Fibroblast of pulmonary artery (primary cell): ENCODE results near the gene LRRC4C.

Experiments
- DNase-seq: peaks from one replicate; pipeline ENCODE4 v3.0.0-alpha.2; 2010; ENCODE audit warnings: low read depth
- H3K4me3 ChIP-seq: replicated peaks from 2 replicates; pipeline ENCODE4 v1.5.1; 2011; ENCODE audit warnings: low read depth, mild to moderate bottlenecking, control low read depth, low read length, moderate library complexity
- TF ChIP-seq, protein P1 (sequence below): IDR thresholded peaks from 2 replicates; pipeline ENCODE4 v1.5.1; 2011; ENCODE audit warnings: mild to moderate bottlenecking, control low read depth, low read length, inconsistent platforms; ENCODE audit errors: missing control alignments

Gene LRRC4C

DNA sequence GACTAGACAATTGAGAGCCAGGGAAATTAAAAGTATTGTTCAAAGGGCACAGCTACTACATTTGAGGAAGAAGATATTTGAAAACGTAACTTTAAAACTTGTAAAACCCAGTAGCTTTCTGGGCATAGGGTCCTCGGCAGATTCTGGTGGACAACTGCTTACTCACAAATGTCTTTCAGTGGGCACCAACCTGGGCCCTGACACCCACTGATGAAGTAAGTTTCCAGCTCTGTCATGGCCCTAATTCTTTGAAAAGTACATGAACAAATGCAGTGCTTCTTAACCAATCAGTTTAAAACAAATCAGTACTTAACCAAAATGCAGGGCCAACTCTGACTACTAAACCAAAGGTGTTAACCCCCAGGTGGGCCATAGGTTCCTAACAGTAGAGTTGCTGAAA lies 1170.1 kb downstream of the LRRC4C start:
- no peak overlapping the region for H3K4me3 ChIP-seq
- TF ChIP-seq, protein P1, sequence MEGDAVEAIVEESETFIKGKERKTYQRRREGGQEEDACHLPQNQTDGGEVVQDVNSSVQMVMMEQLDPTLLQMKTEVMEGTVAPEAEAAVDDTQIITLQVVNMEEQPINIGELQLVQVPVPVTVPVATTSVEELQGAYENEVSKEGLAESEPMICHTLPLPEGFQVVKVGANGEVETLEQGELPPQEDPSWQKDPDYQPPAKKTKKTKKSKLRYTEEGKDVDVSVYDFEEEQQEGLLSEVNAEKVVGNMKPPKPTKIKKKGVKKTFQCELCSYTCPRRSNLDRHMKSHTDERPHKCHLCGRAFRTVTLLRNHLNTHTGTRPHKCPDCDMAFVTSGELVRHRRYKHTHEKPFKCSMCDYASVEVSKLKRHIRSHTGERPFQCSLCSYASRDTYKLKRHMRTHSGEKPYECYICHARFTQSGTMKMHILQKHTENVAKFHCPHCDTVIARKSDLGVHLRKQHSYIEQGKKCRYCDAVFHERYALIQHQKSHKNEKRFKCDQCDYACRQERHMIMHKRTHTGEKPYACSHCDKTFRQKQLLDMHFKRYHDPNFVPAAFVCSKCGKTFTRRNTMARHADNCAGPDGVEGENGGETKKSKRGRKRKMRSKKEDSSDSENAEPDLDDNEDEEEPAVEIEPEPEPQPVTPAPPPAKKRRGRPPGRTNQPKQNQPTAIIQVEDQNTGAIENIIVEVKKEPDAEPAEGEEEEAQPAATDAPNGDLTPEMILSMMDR: no peak
- DNase-seq: no peak

DNA sequence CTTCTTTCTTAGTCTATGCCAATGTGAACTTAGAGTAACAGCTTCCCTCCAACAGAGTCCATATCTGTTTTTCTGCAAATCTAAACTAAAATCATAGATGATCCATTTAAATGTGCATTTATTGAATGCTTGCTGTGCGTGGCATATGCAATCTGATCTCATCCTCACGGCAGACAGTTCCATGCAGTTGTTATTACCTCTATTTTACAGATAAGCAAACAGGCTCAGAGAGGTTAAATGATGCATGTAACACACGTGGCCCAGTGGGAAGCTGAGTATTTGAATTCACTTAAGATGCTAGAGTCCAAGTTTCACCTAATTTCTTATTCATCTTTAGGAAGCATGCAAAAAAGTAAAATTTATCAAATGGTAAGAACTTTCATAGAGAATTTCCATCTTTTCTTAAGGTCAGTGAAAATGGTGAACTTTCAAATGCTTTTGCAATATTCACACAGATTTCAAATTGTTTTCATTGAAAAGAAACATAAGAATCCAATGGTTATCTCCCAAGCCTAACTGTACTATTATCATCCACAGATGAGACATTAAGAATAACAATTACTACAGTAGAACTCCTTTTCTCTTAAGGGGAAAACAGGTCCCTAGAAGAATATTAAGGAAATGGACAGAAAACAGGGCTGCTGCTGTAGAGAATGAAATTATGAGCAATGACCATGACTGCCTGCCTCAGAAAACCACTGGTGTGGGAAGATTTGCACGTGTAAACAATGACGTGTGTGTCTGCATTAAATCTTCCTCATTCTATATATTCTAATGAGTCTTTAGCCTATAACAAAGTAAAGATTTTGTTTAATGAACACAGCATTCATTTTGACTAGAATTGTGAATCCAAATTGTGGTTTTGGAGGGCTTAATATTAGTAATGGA lies 1171.3 kb downstream of the LRRC4C start:
- DNase-seq: no peak
- H3K4me3 ChIP-seq: no peak overlapping the region
- TF ChIP-seq, protein P1: no peak

DNA sequence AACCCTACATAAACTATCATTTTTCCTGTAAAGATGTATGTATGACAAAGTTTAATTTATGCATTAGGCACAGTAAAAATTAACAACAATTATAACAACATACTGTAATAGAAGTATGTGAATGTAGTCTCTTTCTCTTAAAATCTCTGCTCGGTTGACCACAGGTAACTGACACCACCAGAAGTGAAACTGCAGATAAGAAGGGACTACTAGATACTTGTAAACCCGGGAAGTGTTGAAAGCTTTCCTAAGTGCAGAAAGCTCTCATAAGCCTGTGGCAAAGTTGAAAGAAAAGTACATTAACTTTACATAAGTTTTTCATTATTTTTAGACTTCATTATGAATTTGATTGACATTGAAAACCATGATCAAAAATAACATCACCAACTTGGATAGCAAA lies 1173.3 kb downstream of the LRRC4C start:
- H3K4me3 ChIP-seq: no peak overlapping the region
- DNase-seq: no peak
- TF ChIP-seq, protein P1: no peak

DNA sequence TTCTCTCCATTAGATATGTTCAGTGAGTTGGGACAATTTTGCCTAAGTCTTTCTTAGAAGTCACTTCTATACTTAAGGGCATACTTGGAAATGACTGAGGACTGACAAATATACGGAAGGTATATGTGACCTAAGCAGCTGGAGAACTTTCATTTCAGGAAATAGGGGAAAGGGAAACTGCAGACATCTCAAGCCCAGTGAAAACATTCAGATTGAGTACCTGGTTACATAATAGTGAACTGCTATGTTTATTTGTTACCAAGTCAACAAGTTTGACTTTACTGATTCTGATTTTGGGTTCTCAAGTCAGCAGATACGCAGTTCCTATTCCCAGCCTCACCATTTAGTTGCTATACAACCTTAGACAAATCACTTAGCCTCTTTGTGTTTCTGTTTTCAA lies 1173.9 kb downstream of the LRRC4C start:
- no peak overlapping the region for H3K4me3 ChIP-seq
- no peak for DNase-seq
- TF ChIP-seq, protein P1: no peak

DNA sequence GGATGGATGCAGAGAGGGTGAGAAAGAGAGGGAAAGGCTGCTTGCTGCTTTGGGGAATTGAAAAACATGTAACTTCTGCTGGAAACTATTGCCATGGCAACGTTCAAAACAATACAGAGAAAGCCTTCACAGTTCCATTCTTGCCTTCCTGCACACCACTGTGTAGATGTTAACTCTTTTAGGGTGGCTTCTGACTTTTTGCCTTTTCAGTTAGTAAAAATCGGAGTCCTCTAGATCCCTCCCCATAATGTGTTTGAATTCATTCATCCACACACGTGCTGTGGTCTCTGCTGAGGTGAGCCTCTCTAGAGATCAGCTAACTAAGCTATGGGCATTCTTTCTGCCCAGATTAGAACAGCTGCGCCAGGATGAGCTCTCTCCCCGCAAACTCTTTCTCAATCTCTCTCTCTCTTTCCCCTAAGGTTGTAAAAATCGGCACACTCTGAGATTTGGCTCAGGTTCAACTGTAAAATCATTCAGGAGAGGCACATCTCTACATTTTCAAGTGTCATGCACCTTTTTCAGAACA lies 1178.3 kb downstream of the LRRC4C start:
- TF ChIP-seq, protein P1: no peak
- DNase-seq: peak; percentile 10
- H3K4me3 ChIP-seq: no peak overlapping the region

DNA sequence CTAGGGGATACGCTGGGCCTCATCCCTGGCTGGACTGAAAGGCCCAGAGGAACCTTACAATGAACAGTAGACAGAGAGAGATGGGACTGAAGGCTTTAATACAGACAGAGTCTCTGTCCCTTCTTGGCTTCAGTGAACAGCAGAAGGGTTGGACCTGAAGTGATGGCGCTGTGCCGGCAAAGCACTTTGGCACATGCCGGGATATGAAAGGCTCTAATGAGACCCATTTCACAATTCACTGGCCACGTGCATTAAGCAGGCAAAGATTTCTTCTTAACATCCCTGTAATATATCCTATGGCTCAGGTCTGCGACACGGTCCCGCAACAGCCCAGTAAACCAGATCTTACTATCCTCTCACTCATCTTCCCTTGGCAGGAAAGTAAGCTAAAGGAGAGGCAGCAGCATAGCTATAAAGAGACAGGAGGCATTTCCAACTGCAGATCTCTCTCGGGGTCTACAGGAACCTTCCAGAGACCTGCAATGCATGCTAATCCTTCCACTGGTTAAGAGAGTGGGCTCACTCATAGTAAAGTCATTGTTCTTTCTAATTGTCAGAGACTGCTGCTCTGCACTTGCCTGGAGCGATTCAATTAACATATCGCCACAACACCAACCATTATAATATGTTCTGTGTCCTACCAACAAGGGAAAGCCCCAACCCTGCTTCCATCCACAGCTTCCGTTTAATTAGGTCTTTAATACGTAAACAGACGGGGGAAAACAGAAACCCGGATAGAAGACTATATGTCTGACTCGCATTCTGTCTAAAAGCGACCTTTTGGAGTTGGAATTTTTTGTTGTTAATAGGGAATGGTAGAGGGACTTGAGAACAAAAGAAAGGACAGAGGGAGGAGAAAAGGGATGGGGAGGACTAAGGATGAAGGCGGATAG lies 1179.0 kb downstream of the LRRC4C start:
- TF ChIP-seq, protein P1: no peak
- no peak for DNase-seq
- H3K4me3 ChIP-seq: no peak overlapping the region
